SH-SY5Y (cell line): Measurements from ENCODE around the gene HNRNPM.

Experiments
- GATA2 ChIP-seq: IDR thresholded peaks from 2 replicates; pipeline ENCODE4 v1.6.1; 2011; ENCODE audit warnings: mild to moderate bottlenecking, low read depth, low read length
- GATA3 ChIP-seq: IDR thresholded peaks from 2 replicates; pipeline ENCODE4 v1.6.1; 2011; ENCODE audit warnings: low read depth, mild to moderate bottlenecking, low read length, moderate library complexity

DNA sequence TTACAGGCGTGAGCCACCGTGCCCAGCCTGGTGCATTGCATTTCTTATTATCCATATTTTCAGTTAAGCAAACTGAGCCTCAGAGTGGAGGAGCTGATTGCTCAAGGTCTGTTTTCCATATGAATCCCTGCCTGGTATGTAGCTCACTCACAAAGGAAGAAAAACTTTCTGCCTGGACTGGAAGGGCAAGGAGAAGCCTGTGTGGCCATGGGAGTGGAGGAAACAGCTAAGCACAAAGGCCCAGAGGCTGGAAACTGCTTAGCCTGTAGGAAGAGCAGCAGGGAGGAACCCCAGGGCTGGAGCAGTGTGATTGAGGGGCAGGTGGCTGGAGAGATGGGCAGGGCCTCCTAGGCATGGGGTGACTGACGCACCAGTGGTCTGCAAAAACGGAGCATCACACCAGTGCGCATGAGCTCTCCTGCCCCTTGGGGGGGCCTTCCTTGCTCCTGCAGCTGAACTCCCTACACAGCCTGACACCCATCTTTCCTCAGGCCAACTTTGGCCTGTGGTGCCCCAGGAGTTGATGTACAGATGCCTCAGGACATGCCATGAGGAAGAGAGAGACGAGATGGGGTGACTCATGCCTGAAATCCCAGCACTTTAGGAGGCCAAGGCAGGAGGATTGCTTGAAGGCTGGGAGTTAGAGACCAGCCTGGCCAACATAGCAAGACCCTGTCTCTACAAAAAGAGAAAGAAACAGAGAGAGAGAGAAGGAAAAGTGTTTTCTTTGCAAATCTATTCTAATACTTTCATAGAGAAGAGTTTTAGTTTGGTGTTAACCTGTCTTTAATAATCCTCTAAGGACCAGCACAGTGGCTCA, 2.8 kb upstream of the HNRNPM start:
- TF ChIP-seq GATA2 (no peak), GATA3 (no peak)
